HL-60 (cell line): ENCODE results near the gene RAP1GAP2.

ENCODE experiments used
- DNase-seq, 2 experiments: peaks; one replicate each; pipeline ENCODE4 v3.0.0-alpha.2; 2010 to 2020; ENCODE audit warnings: low read depth in 1 of 2, low spot score in 1 of 2
- H3K27ac ChIP-seq: fragments of 250-450 bp; sonication (Bioruptor Pico); replicated peaks from 2 replicates; pipeline ENCODE4 v1.5.1; 2020; ENCODE audit warnings: mild to moderate bottlenecking, moderate library complexity
- H3K27me3 ChIP-seq: fragments of 250-450 bp; sonication (Bioruptor Pico); 2 replicates; pipeline ENCODE4 v1.5.1; 2021; ENCODE audit warnings: mild to moderate bottlenecking, moderate library complexity; ENCODE audit not compliant: insufficient read depth, poor library complexity, severe bottlenecking
- H3K4me3 ChIP-seq: replicated peaks from 2 replicates; pipeline ENCODE4 v1.5.1; 2011; ENCODE audit warnings: mild to moderate bottlenecking, control low read depth, low read length; ENCODE audit not compliant: insufficient read depth
- GABPA ChIP-seq: IDR thresholded peaks from 2 replicates; pipeline ENCODE4 v1.6.1; 2012; ENCODE audit warnings: low read depth
- POLR2AphosphoS5 ChIP-seq: IDR thresholded peaks from 2 replicates; pipeline ENCODE4 v1.6.1; 2012; ENCODE audit warnings: low read depth
- SPI1 ChIP-seq: IDR thresholded peaks from 2 replicates; pipeline ENCODE4 v1.6.1; 2012; ENCODE audit warnings: low read depth, mild to moderate bottlenecking, borderline replicate concordance
- TF ChIP-seq, protein P1 (sequence below): IDR thresholded peaks from one replicate; pipeline ENCODE4 v1.5.1; 2011; ENCODE audit warnings: low read length, control low read depth, inconsistent platforms; ENCODE audit not compliant: insufficient read depth
- TF ChIP-seq, protein P2 (sequence below): IDR thresholded peaks from 2 replicates; pipeline ENCODE4 v1.6.1; 2012; ENCODE audit warnings: low read depth; ENCODE audit not compliant: insufficient replicate concordance

RAP1GAP2 gene

DNA sequence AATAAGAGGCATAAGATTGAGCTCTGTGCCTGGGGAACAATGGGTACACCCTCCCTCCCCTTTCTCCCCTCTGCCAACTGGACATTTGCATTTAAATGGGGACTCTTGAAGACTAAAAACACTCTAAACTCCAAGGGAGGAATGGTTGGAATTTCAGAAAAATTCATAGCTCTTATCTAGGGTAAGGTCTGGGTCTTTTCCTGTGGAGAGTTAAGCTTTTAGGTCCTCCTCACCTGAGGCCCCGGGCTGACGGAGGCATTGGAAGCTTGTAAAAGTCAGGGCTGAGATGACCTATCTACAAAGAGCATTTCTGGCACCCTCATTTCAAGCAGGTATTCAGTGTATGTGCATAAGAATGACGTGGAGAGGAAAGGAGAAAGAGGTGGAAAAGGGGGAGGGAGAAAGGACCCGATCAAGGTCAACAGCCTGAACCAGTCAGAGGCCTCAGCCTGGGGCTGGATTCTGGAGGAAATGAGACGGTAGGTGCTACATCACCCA, 78.0 kb downstream of the RAP1GAP2 start:
- TF ChIP-seq SPI1, result no peak
- TF ChIP-seq, protein P1, sequence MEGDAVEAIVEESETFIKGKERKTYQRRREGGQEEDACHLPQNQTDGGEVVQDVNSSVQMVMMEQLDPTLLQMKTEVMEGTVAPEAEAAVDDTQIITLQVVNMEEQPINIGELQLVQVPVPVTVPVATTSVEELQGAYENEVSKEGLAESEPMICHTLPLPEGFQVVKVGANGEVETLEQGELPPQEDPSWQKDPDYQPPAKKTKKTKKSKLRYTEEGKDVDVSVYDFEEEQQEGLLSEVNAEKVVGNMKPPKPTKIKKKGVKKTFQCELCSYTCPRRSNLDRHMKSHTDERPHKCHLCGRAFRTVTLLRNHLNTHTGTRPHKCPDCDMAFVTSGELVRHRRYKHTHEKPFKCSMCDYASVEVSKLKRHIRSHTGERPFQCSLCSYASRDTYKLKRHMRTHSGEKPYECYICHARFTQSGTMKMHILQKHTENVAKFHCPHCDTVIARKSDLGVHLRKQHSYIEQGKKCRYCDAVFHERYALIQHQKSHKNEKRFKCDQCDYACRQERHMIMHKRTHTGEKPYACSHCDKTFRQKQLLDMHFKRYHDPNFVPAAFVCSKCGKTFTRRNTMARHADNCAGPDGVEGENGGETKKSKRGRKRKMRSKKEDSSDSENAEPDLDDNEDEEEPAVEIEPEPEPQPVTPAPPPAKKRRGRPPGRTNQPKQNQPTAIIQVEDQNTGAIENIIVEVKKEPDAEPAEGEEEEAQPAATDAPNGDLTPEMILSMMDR, result no peak
- TF ChIP-seq POLR2AphosphoS5, result no peak
- no peak for TF ChIP-seq GABPA
- TF ChIP-seq, protein P2, sequence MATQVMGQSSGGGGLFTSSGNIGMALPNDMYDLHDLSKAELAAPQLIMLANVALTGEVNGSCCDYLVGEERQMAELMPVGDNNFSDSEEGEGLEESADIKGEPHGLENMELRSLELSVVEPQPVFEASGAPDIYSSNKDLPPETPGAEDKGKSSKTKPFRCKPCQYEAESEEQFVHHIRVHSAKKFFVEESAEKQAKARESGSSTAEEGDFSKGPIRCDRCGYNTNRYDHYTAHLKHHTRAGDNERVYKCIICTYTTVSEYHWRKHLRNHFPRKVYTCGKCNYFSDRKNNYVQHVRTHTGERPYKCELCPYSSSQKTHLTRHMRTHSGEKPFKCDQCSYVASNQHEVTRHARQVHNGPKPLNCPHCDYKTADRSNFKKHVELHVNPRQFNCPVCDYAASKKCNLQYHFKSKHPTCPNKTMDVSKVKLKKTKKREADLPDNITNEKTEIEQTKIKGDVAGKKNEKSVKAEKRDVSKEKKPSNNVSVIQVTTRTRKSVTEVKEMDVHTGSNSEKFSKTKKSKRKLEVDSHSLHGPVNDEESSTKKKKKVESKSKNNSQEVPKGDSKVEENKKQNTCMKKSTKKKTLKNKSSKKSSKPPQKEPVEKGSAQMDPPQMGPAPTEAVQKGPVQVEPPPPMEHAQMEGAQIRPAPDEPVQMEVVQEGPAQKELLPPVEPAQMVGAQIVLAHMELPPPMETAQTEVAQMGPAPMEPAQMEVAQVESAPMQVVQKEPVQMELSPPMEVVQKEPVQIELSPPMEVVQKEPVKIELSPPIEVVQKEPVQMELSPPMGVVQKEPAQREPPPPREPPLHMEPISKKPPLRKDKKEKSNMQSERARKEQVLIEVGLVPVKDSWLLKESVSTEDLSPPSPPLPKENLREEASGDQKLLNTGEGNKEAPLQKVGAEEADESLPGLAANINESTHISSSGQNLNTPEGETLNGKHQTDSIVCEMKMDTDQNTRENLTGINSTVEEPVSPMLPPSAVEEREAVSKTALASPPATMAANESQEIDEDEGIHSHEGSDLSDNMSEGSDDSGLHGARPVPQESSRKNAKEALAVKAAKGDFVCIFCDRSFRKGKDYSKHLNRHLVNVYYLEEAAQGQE, result no peak
- DNase-seq, result no peak
- Histone ChIP-seq H3K4me3 (no peak overlapping the region), H3K27me3 (no peaks in the 10 kb centered on the region), H3K27ac (no peak overlapping the region)

DNA sequence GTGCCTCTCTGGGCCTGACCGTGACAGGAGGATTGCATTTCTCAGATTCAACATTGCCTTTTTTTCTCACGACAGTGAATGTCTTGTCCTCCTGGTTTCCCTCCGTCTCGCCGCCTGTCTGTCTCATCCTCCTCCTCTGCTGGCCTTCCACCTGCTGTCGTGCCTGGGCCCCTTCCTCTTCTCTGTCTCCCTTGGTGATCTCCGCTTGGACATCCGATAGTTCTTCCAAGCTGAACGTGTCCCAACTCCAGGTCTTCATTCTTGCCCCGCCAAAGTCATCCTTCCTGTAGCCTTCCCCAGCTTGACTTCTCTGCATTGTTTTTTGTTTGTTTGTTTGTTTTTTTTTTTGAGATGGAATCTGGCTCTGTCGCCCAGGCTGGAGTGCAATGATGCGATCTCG, 79.4 kb downstream of the RAP1GAP2 start:
- no peak overlapping the region for H3K27ac ChIP-seq
- no peak for TF ChIP-seq POLR2AphosphoS5
- TF ChIP-seq, protein P2, result no peak
- no peak for TF ChIP-seq GABPA
- TF ChIP-seq, protein P1, result no peak
- no peak for TF ChIP-seq SPI1

DNA sequence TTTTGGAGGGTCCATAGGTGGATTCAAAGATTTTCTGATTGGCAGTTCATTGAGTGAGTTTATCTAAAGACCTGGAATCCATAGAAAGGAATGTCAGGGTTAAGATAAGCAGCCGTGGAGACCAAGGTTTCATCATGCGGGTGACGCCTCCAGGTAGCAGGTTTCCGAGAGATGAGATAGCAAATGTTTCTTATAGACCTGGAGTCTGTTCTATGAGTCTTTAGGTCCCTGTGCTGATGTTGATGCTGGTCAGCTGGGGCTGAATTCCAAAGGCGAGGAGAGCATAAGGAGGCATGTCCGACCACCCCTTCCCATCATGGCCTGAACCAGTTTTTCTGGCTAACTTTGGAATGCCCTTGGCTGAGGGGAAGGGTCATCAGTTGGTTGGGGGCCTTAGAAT, 80.2 kb downstream of the RAP1GAP2 start:
- no peak for DNase-seq
- Histone ChIP-seq H3K27ac (no peak overlapping the region), H3K4me3 (no peak overlapping the region), H3K27me3 (no peaks in the 10 kb centered on the region)
- no peak for TF ChIP-seq SPI1
- no peak for TF ChIP-seq POLR2AphosphoS5
- TF ChIP-seq, protein P1, result no peak
- no peak for TF ChIP-seq GABPA
- TF ChIP-seq, protein P2, result no peak

More for the DNA sequence above, 79.4 kb downstream of the RAP1GAP2 start:
- Histone ChIP-seq H3K4me3 (no peak overlapping the region), H3K27me3 (no peaks in the 10 kb centered on the region)
- no peak for DNase-seq
